WI38 (cell line): Measurements from ENCODE around the gene SAMD4B.

Source experiments
- H3K4me3 ChIP-seq: 2 replicates; pipeline ENCODE4 v1.5.1; 2011; ENCODE audit warnings: low read depth, mild to moderate bottlenecking, control low read depth, low read length
- TF ChIP-seq, protein P1 (sequence below): IDR thresholded peaks from 2 replicates; pipeline ENCODE4 v1.5.1; 2012; ENCODE audit warnings: low read depth, mild to moderate bottlenecking, control low read depth, low read length

Gene SAMD4B

DNA sequence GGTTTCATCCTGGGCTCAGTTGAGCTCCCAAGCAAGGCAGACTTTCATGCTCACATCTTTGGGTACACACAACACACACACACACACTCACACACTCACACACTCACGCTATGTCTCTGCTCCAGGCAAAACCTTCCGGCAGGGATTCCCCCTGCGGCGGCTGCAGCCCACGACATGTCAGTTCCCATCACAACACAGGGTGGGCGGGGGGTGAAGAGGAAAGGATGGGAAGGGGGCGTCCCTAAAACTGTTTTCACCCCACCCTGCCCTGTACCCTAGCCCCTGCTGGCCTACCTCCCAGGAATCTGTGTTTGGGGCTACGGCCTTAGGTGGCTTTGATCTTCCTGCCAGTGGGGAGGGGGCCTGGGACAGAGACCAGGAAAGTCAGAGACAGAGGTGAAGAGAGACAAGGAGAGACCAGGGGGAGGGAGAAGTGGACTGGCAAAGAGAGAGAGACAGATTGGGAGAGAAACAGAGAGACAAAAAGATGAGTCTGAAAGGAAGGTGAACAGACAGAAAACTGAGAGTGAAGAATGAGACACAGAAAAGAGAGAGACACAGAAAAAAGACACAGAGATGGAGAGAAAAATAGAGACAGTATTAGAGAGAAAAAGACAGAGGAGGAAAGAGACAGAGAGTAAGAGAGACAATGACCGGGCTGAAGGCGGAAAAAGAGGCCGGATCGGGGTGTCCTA is 25.4 kb upstream of the SAMD4B start:
- TF ChIP-seq, protein P1, sequence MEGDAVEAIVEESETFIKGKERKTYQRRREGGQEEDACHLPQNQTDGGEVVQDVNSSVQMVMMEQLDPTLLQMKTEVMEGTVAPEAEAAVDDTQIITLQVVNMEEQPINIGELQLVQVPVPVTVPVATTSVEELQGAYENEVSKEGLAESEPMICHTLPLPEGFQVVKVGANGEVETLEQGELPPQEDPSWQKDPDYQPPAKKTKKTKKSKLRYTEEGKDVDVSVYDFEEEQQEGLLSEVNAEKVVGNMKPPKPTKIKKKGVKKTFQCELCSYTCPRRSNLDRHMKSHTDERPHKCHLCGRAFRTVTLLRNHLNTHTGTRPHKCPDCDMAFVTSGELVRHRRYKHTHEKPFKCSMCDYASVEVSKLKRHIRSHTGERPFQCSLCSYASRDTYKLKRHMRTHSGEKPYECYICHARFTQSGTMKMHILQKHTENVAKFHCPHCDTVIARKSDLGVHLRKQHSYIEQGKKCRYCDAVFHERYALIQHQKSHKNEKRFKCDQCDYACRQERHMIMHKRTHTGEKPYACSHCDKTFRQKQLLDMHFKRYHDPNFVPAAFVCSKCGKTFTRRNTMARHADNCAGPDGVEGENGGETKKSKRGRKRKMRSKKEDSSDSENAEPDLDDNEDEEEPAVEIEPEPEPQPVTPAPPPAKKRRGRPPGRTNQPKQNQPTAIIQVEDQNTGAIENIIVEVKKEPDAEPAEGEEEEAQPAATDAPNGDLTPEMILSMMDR: no peak
- H3K4me3 ChIP-seq: no peak overlapping the region

DNA sequence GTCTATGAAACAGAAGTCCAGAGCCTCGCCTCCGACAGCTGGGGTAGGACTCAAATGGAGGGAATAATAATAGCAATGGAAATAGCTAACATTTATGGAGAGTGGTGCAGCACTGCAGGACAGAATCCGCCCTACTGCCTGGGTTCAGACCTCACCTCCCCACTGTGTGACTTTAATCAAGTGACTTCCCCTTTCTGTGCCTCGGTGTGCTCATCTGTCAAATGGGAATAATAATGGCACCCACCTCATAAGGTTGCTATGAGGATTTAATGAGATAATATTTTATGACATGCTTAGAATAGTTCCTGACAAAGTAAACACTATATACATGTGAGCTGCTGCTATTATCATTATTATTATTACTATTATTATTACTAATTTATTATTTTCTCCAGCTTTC is 24.7 kb upstream of the SAMD4B start:
- no peak overlapping the region for H3K4me3 ChIP-seq
- TF ChIP-seq, protein P1: no peak

DNA sequence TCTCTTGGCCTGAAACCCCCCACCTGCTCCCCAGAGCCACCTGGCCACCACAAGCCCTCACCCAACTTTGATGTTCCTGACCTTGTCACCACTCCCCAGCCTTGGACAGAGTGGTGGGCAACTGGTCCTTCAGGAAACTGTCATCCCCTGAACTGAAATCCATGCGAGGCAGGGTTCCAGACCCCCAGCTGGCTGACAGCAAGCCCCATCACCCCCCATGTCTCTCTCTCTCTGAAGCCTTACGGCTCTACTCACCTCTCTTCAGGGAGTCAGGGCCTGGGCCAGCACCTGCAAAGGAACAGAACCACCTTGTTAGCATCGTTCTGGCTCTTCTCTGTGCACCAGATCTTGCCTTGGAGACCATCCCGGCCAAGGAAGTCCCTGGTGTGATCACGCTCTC is 24.1 kb upstream of the SAMD4B start:
- TF ChIP-seq, protein P1: no peak

DNA sequence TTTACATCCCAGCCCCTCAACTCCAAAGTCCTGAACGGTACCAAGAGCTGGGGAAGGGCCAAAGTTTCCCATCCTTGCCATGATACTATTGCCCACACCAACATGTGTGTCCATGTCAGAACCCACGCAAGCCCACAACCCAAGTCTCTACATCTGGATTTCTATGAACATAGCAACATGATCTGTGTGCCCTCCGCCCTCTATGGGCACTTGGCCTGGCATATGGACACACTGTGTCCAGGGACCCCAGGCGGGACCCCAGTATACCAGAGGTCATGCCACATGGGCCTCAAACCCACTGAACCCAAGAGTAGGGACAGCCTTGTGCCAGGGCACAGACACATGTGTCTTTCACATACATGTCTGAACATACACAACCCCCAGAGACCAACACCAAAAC is 23.5 kb upstream of the SAMD4B start:
- TF ChIP-seq, protein P1: no peak
- no peak overlapping the region for H3K4me3 ChIP-seq

More for the DNA sequence above, 24.1 kb upstream of the SAMD4B start:
- no peak overlapping the region for H3K4me3 ChIP-seq

DNA sequence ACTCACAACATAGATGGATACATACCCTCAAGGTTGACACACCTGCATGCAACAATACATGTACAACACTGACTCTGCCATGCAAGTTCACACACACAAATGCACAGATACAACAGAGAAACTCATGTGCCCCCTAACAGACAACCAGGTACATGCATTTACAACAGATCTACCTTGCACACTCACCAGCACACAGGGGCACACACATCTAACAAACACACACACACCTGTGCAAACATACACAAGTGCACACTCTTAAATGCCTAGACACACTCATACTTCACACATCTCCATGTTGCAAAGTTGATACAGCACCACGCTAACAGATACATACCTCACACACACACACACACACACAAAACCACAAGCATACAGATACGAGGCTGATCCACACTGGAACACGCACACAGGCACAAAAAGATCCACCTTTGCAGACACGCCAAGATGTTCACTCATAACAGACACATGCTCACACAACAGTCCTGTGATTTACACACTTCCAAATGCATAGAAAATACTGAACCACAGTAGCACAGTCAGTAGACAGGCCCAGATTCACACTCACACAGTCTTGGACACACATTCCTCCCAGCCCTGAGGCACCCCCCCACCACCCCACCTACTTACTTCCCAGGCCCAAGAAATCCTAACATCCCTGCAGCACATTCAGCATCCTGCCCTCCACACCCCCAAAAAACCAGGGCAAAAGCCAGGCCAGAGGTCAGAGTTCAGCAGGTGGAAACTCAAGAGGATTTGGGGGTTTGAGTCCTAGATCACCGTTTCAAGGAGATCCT is 22.9 kb upstream of the SAMD4B start:
- H3K4me3 ChIP-seq: no peak overlapping the region

DNA sequence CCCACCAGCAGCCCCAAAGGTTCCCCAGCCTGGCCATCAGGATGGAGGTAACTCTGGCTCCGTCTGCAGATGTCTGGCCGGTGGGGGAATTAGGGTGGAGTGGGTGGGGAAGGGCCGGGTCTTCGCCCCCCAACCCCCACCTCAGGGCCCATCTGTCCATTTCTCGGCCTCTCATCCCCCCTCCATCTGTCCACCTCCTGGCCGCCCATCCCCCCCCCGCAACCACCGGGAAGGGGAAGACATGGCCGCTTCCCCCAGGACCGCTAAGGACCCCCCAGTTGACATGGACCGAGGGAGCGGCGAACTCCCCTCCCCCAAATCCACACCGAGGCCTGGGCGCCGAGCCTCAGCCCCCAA is 22.4 kb upstream of the SAMD4B start:
- H3K4me3 ChIP-seq: peak overlapping the region; percentile 48; the same call in 1 of the 2 replicates
- TF ChIP-seq, protein P1: no peak

More for the DNA sequence above, 22.9 kb upstream of the SAMD4B start:
- TF ChIP-seq, protein P1: no peak
